AG04450 (cell line): Measurements from ENCODE around the gene IFNL3. TPM values are rescaled to one million over a fixed set of nuclear protein-coding genes. Genes with fewer than 3 reads are reported as not detected.
A peak's percentile ranks its signal among the peaks of the same experiment; 100 is the strongest.

Experiments
- CTCF ChIA-PET: fragments of 300-600, 350-600 bp; formaldehyde crosslinking; extraction: SDS; loops from one replicate; lab custom pipeline; 2022; ENCODE audit warnings: antibody characterized with exemption, inconsistent platforms; lab: Charles Lee
- POLR2A ChIA-PET: fragments of 350-600 bp; formaldehyde crosslinking; extraction: SDS; loops from one replicate; lab custom pipeline; 2021; ENCODE audit warnings: antibody characterized with exemption, inconsistent platforms; lab: Yijun Ruan, JAX
- DNase-seq: peaks from one replicate; pipeline ENCODE4 v3.0.0-alpha.2; 2011; ENCODE audit warnings: low read depth, low spot score
- H3K27ac ChIP-seq: one replicate; pipeline ENCODE4 v1.5.1; 2012; ENCODE audit warnings: low read depth, low read length, control low read depth
- H3K27me3 ChIP-seq: one replicate; pipeline ENCODE4 v1.6.0; 2012; ENCODE audit warnings: low read length; ENCODE audit not compliant: control insufficient read depth, insufficient read depth
- H3K4me3 ChIP-seq: 2 replicates; pipeline ENCODE4 v1.5.1; 2011; ENCODE audit warnings: mild to moderate bottlenecking, low read depth, low read length, control low read depth
- H3K9me3 ChIP-seq: 2 replicates; pipeline ENCODE4 v1.5.1; 2012; ENCODE audit warnings: low read length; ENCODE audit not compliant: control insufficient read depth, insufficient read depth
- CTCF ChIP-seq: IDR thresholded peaks from 2 replicates; pipeline ENCODE4 v1.5.1; 2011; ENCODE audit warnings: low read depth, low read length, control low read depth, inconsistent platforms
- polyA plus RNA-seq: library from polyadenylated mRNA; depleted of rRNA; stranded (reverse); fragments of >200 nt; gene quantifications from 2 replicates; pipeline ENCODE4 v1.2.3, GENCODE V29; 2011

IFNL3 gene
- polyA plus RNA-seq, 1 experiment = not detected

- no peak for DNase-seq
- CTCF ChIA-PET = no interaction called here
- Histone ChIP-seq H3K27me3 (peaks cover 55% of the 10 kb centered on the region), H3K9me3 (no peaks in the 10 kb centered on the region; the same call in 1 of the 2 replicates), H3K27ac (no peak overlapping the region), H3K4me3 (no peak overlapping the region)
- POLR2A ChIA-PET = no interaction called here
- no peak for TF ChIP-seq CTCF
Observed at GRCh38 chr19:39200066-39200802, 44.6 kb downstream of the IFNL3 start.

GRCh38 chr19:39199025-39199424, 45.8 kb downstream of the IFNL3 start:
- Histone ChIP-seq H3K4me3 (no peak overlapping the region), H3K27ac (no peak overlapping the region), H3K9me3 (no peaks in the 10 kb centered on the region; the same call in 1 of the 2 replicates), H3K27me3 (peaks cover 51% of the 10 kb centered on the region)
- peak; percentile 6 for DNase-seq
- ChIA-PET CTCF (interaction anchor here (0.7 kb wide), 1 partner anchor 330 kb away, joined by 3 read pairs; no protein-coding TSS in a partner anchor), POLR2A (interaction anchor here (0.7 kb wide), 1 partner anchor 119 kb away, joined by 9 read pairs; no protein-coding TSS in a partner anchor)
- no peak for TF ChIP-seq CTCF

- CTCF ChIA-PET = no interaction called here
- H3K27me3 ChIP-seq = peaks cover 45% of the 10 kb centered on the region
- POLR2A ChIA-PET = no interaction called here
- no peak for DNase-seq
- TF ChIP-seq CTCF = no peak
- H3K4me3 ChIP-seq = no peak overlapping the region
- no peak overlapping the region for H3K27ac ChIP-seq
- no peaks in the 10 kb centered on the region; the same call in 1 of the 2 replicates for H3K9me3 ChIP-seq
Observed at GRCh38 chr19:39197808-39198207, 47.0 kb downstream of the IFNL3 start.

GRCh38 chr19:39196860-39197562, 47.8 kb downstream of the IFNL3 start, which contains the start of gene NCCRP1:
Gene NCCRP1 (plus strand): TSS chr19:39196964. CDS start chr19:39196983, 19 bp downstream.
- peaks cover 45% of the 10 kb centered on the region for H3K27me3 ChIP-seq
- CTCF ChIA-PET = no interaction called here
- no peak for DNase-seq
- H3K4me3 ChIP-seq = no peak within 1 kb of the TSS
- no peak for TF ChIP-seq CTCF
- POLR2A ChIA-PET = no interaction called here
- no peak within 1 kb of the TSS for H3K27ac ChIP-seq
- no peaks in the 10 kb centered on the region; the same call in 1 of the 2 replicates for H3K9me3 ChIP-seq

GRCh38 chr19:39196320-39196719, 48.5 kb downstream of the IFNL3 start:
- ChIA-PET CTCF (no interaction called here), POLR2A (no interaction called here)

More at GRCh38 chr19:39196320-39196719, 48.5 kb downstream of the IFNL3 start:
- H3K27ac ChIP-seq = no peak overlapping the region
- DNase-seq = no peak
- TF ChIP-seq CTCF = no peak
- H3K27me3 ChIP-seq = peaks cover 45% of the 10 kb centered on the region
- H3K4me3 ChIP-seq = no peak overlapping the region
- no peaks in the 10 kb centered on the region; the same call in 1 of the 2 replicates for H3K9me3 ChIP-seq
